Adrenal gland (tissue), 12 donors: ENCODE data around the gene FSD1. TPM values are rescaled to one million over a fixed set of nuclear protein-coding genes. Genes with fewer than 3 reads are reported as not detected.
"Not testable (repeated sequence)": the region's sequence is repeated elsewhere in the genome, so short reads cannot be mapped to it uniquely, and the experiment has no call there.

ENCODE experiments used
- DNase-seq, 7 donors: peaks; one replicate each; pipeline ENCODE4 v3.0.0-alpha.2; 2019 to 2020
- H3K27ac ChIP-seq, 5 donors: fragments of 200-600 bp; sonication (generic) in 4 of 5; 1 replicate in 3 of 5; 2 replicates in 2 of 5; pipeline versions ENCODE4 v1.5.1 to v1.8.0; 2016 to 2020; ENCODE audit warnings: mild to moderate bottlenecking in 1 of 5
- H3K27me3 ChIP-seq: fragments of 200-600 bp; 2 replicates; pipeline ENCODE4 v1.8.0; 2021
- H3K36me3 ChIP-seq, 2 donors: fragments of 200-600 bp; replicated peaks in 1 of 2; 1 replicate in 1 of 2; 2 replicates in 1 of 2; pipeline versions ENCODE4 v1.5.1 to v1.8.0; 2018 to 2022
- H3K4me1 ChIP-seq, 2 donors: fragments of 200-600 bp; replicated peaks in 1 of 2; 1 replicate in 1 of 2; 2 replicates in 1 of 2; pipeline versions ENCODE4 v1.5.1 to v1.8.0; 2018 to 2021
- H3K4me3 ChIP-seq, 4 donors: fragments of 200-600 bp; sonication (generic) in 3 of 4; one replicate each; pipeline ENCODE4 v1.5.1; 2016 to 2018
- H3K9me3 ChIP-seq, 3 donors: fragments of 200-600 bp; sonication (generic) in 1 of 3; replicated peaks in 1 of 3; 1 replicate in 2 of 3; 2 replicates in 1 of 3; pipeline versions ENCODE4 v1.5.1 to v1.8.0; 2016 to 2021
- CTCF ChIP-seq, 6 experiments: fragments of 450-650 bp in 4 of 6; fragments of 200-600 bp in 2 of 6; sonication (generic) in 1 of 6; IDR thresholded peaks; 1 replicate in 5 of 6; 2 replicates in 1 of 6; pipeline versions ENCODE4 v1.5.1 to v1.8.0; 2016 to 2021; ENCODE audit warnings: antibody characterized with exemption in 6 of 6, mild to moderate bottlenecking in 2 of 6, moderate library complexity in 1 of 6
- POLR2A ChIP-seq, 2 donors: fragments of 450-650 bp; IDR thresholded peaks; one replicate each; pipeline ENCODE4 v1.6.1; 2017; ENCODE audit warnings: antibody characterized with exemption in 2 of 2, mild to moderate bottlenecking in 2 of 2, moderate library complexity in 1 of 2
- WGBS, 4 donors: extraction: QIAGEN DNeasy Blood & Tissue Kit in 2 of 4; methylation state at CpG; one replicate each; pipeline versions ENCODE4 v1.1.5 to v1.1.7; 2013 to 2017; 5-methylcytosine and 5-hydroxymethylcytosine counted together
- intact Hi-C, 2 donors: fragments of 100-400 bp; cut with DNase I; formaldehyde crosslinking; loops; one replicate each; pipeline versions ENCODE4 v1.14.1 to v1.15.0; 2022 to 2023
- polyA plus RNA-seq, 3 donors: library from polyadenylated mRNA; stranded (reverse); fragments of 200-250 nt in 2 of 3; fragments of 350-450 nt in 1 of 3; fragmentation: Illumina TruSeq in 1 of 3; extraction: RNeasy Lipid Tissue Mini Kit (QIAGEN cat#74804) in 1 of 3; gene quantifications; one replicate each; pipeline ENCODE4 v1.2.3, GENCODE V29; 2013 to 2014
- total RNA-seq, 9 donors: library from RNA; depleted of rRNA in 4 of 9; stranded (reverse); fragments of >200 nt in 4 of 9; fragments of 120-200 nt in 1 of 9; fragmentation: NEBNext Ultra II Directional in 1 of 9; extraction: Animal tissue kit (Norgen Biotek cat#: 25700) in 1 of 9; gene quantifications; one replicate each; pipeline versions ENCODE4 v1.1.0 to v1.2.4, GENCODE V29; 2013 to 2023
- donor health status: healthy with polysubstance abuse.
- donor health status: Bipolar disorder and iron deficiency.
- donor health status: DM: yes; HTN: yes; CAD: no.
- donor health status: DM: no; HTN: no; CAD: no.
- donor health status: DM: no; HTN: no; CAD: no.
- donor health status: DM: yes; HTN: yes; CAD: no.

The FSD1 gene
- total and polyA plus RNA-seq, 12 donors, result 0.34 to 7.2 (median 1.2) TPM; not detected in 3

GRCh38 chr19:4267901-4268815 is 36.2 kb upstream of the FSD1 start:
- intact Hi-C loops, result loop anchor here (5.0 to 10.0 kb wide), 2 partner anchors 84 to 257 kb away; no protein-coding TSS in a partner anchor
- 76 to 89% (median 83%) methylated on average over 18 to 30 of the region's 30 CpGs for WGBS, 4 donors
- TF ChIP-seq POLR2A (IDR thresholded peaks at IDR 0.05) (no peak), CTCF (IDR thresholded peaks at IDR 0.05) (no peak)

DNA sequence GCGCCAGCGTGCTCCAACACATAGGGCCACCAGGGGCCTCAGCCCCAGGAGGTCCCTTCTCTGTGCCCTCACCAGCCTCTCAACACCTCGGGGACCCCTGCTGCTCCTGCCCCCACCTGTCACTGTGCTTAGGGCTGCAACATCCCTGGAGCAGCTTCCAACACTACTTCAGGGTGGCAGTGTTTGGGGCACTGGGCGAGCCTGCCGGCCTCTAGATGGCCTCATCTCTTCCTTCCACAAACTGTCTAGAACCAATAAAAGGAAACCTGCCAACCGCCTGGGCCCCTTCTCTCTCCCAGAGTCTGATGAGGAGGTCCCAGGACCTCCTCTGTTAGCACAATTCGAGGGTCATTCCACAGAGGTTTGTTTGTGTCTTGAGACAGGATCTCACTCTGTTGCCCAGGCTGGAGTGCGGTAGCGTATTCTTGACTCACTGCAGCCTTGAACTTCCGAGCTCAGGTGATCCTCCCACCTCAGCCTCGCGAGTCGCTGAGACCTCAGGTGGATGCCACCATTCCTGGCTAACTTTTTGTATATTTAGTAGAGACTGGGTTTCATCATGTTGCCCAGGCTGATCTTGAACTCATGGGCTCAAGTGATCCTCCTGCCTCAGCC is 35.5 kb upstream of the FSD1 start:
- Histone ChIP-seq H3K27me3 (no peaks in the 10 kb centered on the region), H3K36me3 (peaks cover 0 to 38% of the 10 kb centered on the region in 2 donors), H3K9me3 (no peaks in the 10 kb centered on the region), H3K4me3 (no peak overlapping the region), H3K27ac (no peak overlapping the region), H3K4me1 (no peaks in the 10 kb centered on the region)
- DNase-seq, result no peak
- intact Hi-C loops, result loop anchor here (5.0 to 10.0 kb wide), 2 partner anchors 83 to 256 kb away; no protein-coding TSS in a partner anchor
- 86 to 90% (median 88%) methylated on average over 9 to 13 of the region's 13 CpGs for WGBS, 4 donors
- TF ChIP-seq CTCF (IDR thresholded peaks at IDR 0.05), result no peak
- TF ChIP-seq POLR2A (IDR thresholded peaks at IDR 0.05), result no peak

More at GRCh38 chr19:4267901-4268815, 36.2 kb upstream of the FSD1 start:
- Histone ChIP-seq H3K9me3 (no peaks in the 10 kb centered on the region), H3K4me1 (no peaks in the 10 kb centered on the region), H3K27ac (no peak overlapping the region), H3K27me3 (no peaks in the 10 kb centered on the region), H3K36me3 (peaks cover 0 to 45% of the 10 kb centered on the region in 2 donors), H3K4me3 (no peak overlapping the region)
- DNase-seq, result no peak

DNA sequence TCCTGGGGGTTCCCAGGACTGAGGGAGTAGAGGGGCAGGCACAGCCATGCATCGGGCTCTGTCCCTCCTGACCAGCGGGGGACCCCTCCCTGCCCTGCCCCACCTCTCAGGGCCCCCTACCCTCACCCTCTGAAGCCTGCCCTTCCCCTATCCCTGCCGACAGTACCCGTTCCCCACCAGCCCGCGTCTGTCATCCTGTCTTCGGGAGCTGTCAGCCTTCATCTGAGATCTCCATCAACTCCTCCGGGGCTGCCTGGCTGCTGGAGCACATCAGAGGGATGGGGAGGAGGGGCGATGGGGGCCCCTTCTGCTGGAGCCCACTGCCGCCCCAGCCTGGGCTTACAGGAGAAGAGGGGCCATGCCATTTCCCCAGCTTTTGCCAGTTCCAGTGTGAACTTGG is 31.5 kb upstream of the FSD1 start:
- no peaks in the 10 kb centered on the region for H3K9me3 ChIP-seq
- no peak overlapping the region for H3K4me3 ChIP-seq
- intact Hi-C loops, result no loop called here
- no peak overlapping the region for H3K27ac ChIP-seq
- peaks cover 0 to 4% of the 10 kb centered on the region in 2 donors for H3K4me1 ChIP-seq
- peaks cover 2% of the 10 kb centered on the region for H3K27me3 ChIP-seq
- DNase-seq, result no peak
- H3K36me3 ChIP-seq, result peaks cover 0 to 13% of the 10 kb centered on the region in 2 donors
- 52 to 73% (median 67%) methylated on average over 8 to 10 of the region's 10 CpGs for WGBS, 4 donors
- TF ChIP-seq CTCF (IDR thresholded peaks at IDR 0.05), result no peak
- no peak for TF ChIP-seq POLR2A (IDR thresholded peaks at IDR 0.05)

GRCh38 chr19:4274321-4274686 is 30.1 kb upstream of the FSD1 start:
- H3K27ac ChIP-seq, H3K27me3 ChIP-seq, H3K4me1 ChIP-seq, H3K4me3 ChIP-seq, intact Hi-C loops, H3K9me3 ChIP-seq, H3K36me3 ChIP-seq: not testable (repeated sequence)
- 19 to 52% (median 40%) methylated on average over 5 to 6 of the region's 6 CpGs for WGBS, 4 donors
- DNase-seq, result peak in 3 of 7 donors; percentile 26 to 34 (median 31)
